NCI-H226 (cell line): ENCODE results near the gene TMEM81.

ENCODE experiments used
- DNase-seq: peaks from one replicate; pipeline ENCODE4 v3.0.0-alpha.2; 2015

Gene TMEM81

GRCh38 chr1:205057808-205058575 is 26.3 kb downstream of the TMEM81 start:
- DNase-seq = no peak

GRCh38 chr1:205056956-205057568 is 27.2 kb downstream of the TMEM81 start:
- no peak for DNase-seq

GRCh38 chr1:205056188-205056611 is 28.1 kb downstream of the TMEM81 start:
- no peak for DNase-seq

GRCh38 chr1:205054013-205054412 is 30.2 kb downstream of the TMEM81 start:
- no peak for DNase-seq

GRCh38 chr1:205053296-205053695 is 31.0 kb downstream of the TMEM81 start:
- no peak for DNase-seq

GRCh38 chr1:205052690-205053089 is 31.6 kb downstream of the TMEM81 start:
- no peak for DNase-seq

- no peak for DNase-seq
These were observed 34.8 kb downstream of the TMEM81 start for GRCh38 chr1:205049479-205049878.

- no peak for DNase-seq
These were observed 35.9 kb downstream of the TMEM81 start for GRCh38 chr1:205048382-205048781.

- DNase-seq = no peak
These were observed 36.5 kb downstream of the TMEM81 start for GRCh38 chr1:205047764-205048231.

- DNase-seq = no peak
These were observed 37.4 kb downstream of the TMEM81 start for GRCh38 chr1:205046870-205047269.

GRCh38 chr1:205045146-205045545 is 39.1 kb downstream of the TMEM81 start:
- DNase-seq = no peak

GRCh38 chr1:205044741-205045140 is 39.5 kb downstream of the TMEM81 start:
- DNase-seq = no peak

GRCh38 chr1:205043866-205044265 is 40.4 kb downstream of the TMEM81 start:
- no peak for DNase-seq

GRCh38 chr1:205042911-205043806 is 41.1 kb downstream of the TMEM81 start, which contains the start of gene CNTN2:
CNTN2 (plus strand) TSS chr1:205043212; CDS start chr1:205053186, 9,974 bp downstream.
- DNase-seq = no peak

- no peak for DNase-seq
These were observed 42.0 kb downstream of the TMEM81 start for GRCh38 chr1:205041998-205042910.

GRCh38 chr1:205041001-205041715 is 43.1 kb downstream of the TMEM81 start:
- no peak for DNase-seq

- no peak for DNase-seq
These were observed 46.0 kb downstream of the TMEM81 start for GRCh38 chr1:205038132-205038786.

- DNase-seq = no peak
These were observed 46.7 kb downstream of the TMEM81 start for GRCh38 chr1:205037539-205037938.
